ENCODE results near the gene POLE. TPM values are rescaled to one million over a fixed set of nuclear protein-coding genes. Genes with fewer than 3 reads are reported as not detected.

The POLE gene
- total and polyA plus RNA-seq, 2 experiments from 2014 or later: 26.6 to 34.2 TPM

GRCh38 chr12:132730353-132730752 is 43.2 kb upstream of the POLE start:
- Histone ChIP-seq H3K27me3 (no peaks in the 10 kb centered on the region), H3K4me1 (ENCODE audit: insufficient read depth) (no peaks in the 10 kb centered on the region), H3K4me2 (no peak overlapping the region), H2AFZ (no peak overlapping the region), H4K20me1 (ENCODE audit: insufficient read depth, poor library complexity, severe bottlenecking) (no peaks in the 10 kb centered on the region), H3K36me3 (replicated peaks; ENCODE audit: insufficient read depth, low read depth) (peaks cover 3% of the 10 kb centered on the region), H3K9me3 (ENCODE audit: low read depth) (no peaks in the 10 kb centered on the region), H3K27ac (no peak overlapping the region), H3K4me3 (no peak overlapping the region), H3K79me2 (no peaks in the 10 kb centered on the region), H3K9me2 (replicated peaks; ENCODE audit: insufficient read depth) (no peaks in the 10 kb centered on the region)
- WGBS (ENCODE audit: low lambda C conversion rate, missing lambda C conversion rate): 95% methylated on average over 11 of the region's 11 CpGs
- TF ChIP-seq CTCF (IDR thresholded peaks at IDR 0.05; ENCODE audit: poor library complexity) (no peak), EZH2phosphoT487 (IDR thresholded peaks at IDR 0.05; ENCODE audit: low read depth, severe bottlenecking, unreplicated experiment) (no peak), EZH2 (IDR thresholded peaks at IDR 0.05; ENCODE audit: borderline replicate concordance) (no peak)
- no peak for DNase-seq (ENCODE audit: low spot score)

- no peaks in the 10 kb centered on the region for H4K20me1 ChIP-seq (ENCODE audit: insufficient read depth, poor library complexity, severe bottlenecking)
- no peaks in the 10 kb centered on the region for H3K9me2 ChIP-seq (replicated peaks; ENCODE audit: insufficient read depth)
- no peaks in the 10 kb centered on the region for H3K9me3 ChIP-seq (ENCODE audit: low read depth)
- no peak overlapping the region for H3K27ac ChIP-seq
- no peak overlapping the region for H2AFZ ChIP-seq
- no peaks in the 10 kb centered on the region for H3K4me1 ChIP-seq (ENCODE audit: insufficient read depth)
- WGBS (ENCODE audit: low lambda C conversion rate, missing lambda C conversion rate): 92% methylated on average over 24 of the region's 24 CpGs
- TF ChIP-seq CTCF (IDR thresholded peaks at IDR 0.05; ENCODE audit: poor library complexity): no peak
- TF ChIP-seq EZH2phosphoT487 (IDR thresholded peaks at IDR 0.05; ENCODE audit: low read depth, severe bottlenecking, unreplicated experiment): no peak
- no peak for TF ChIP-seq EZH2 (IDR thresholded peaks at IDR 0.05; ENCODE audit: borderline replicate concordance)
- no peak overlapping the region for H3K4me3 ChIP-seq
- H3K27me3 ChIP-seq: no peaks in the 10 kb centered on the region
- no peaks in the 10 kb centered on the region for H3K36me3 ChIP-seq (replicated peaks; ENCODE audit: insufficient read depth, low read depth)
- no peak for DNase-seq (ENCODE audit: low spot score)
- H3K4me2 ChIP-seq: no peak overlapping the region
- no peaks in the 10 kb centered on the region for H3K79me2 ChIP-seq
Observed at GRCh38 chr12:132729541-132730320, 42.6 kb upstream of the POLE start.

- no peak overlapping the region for H3K4me2 ChIP-seq
- TF ChIP-seq EZH2 (IDR thresholded peaks at IDR 0.05; ENCODE audit: borderline replicate concordance) (no peak), CTCF (IDR thresholded peaks at IDR 0.05; ENCODE audit: poor library complexity) (no peak), EZH2phosphoT487 (IDR thresholded peaks at IDR 0.05; ENCODE audit: low read depth, severe bottlenecking, unreplicated experiment) (no peak)
- H3K9me2 ChIP-seq (replicated peaks; ENCODE audit: insufficient read depth): no peaks in the 10 kb centered on the region
- H3K27me3 ChIP-seq: no peaks in the 10 kb centered on the region
- no peak for DNase-seq (ENCODE audit: low spot score)
- H3K4me3 ChIP-seq: no peak overlapping the region
- no peak overlapping the region for H3K27ac ChIP-seq
- no peaks in the 10 kb centered on the region for H3K36me3 ChIP-seq (replicated peaks; ENCODE audit: insufficient read depth, low read depth)
- no peaks in the 10 kb centered on the region for H3K4me1 ChIP-seq (ENCODE audit: insufficient read depth)
- no peaks in the 10 kb centered on the region for H4K20me1 ChIP-seq (ENCODE audit: insufficient read depth, poor library complexity, severe bottlenecking)
- no peak overlapping the region for H2AFZ ChIP-seq
- H3K79me2 ChIP-seq: no peaks in the 10 kb centered on the region
- 89% methylated on average over 7 of the region's 7 CpGs for WGBS (ENCODE audit: low lambda C conversion rate, missing lambda C conversion rate)
- H3K9me3 ChIP-seq (ENCODE audit: low read depth): no peaks in the 10 kb centered on the region
Observed at GRCh38 chr12:132728502-132728901, 41.4 kb upstream of the POLE start.

All from hepatocyte (in vitro differentiated cells).